SK-N-SH (cell line): ENCODE data around the gene RRBP1. TPM values are rescaled to one million over a fixed set of nuclear protein-coding genes. Genes with fewer than 3 reads are reported as not detected.

Experiments used
- CTCF ChIA-PET: fragments of 300-600, 350-600 bp; formaldehyde crosslinking; extraction: SDS; loops from one replicate; lab custom pipeline; 2021; lab: Yijun Ruan, JAX
- POLR2A ChIA-PET: fragments of 350-600 bp; sonication (Branson Sonifier 250); formaldehyde crosslinking; extraction: SDS; loops from one replicate; lab custom pipeline; 2020; ENCODE audit warnings: antibody characterized with exemption, inconsistent platforms; lab: Yijun Ruan, JAX
- DNase-seq: peaks from one replicate; pipeline ENCODE4 v3.0.0; 2012
- H2AFZ ChIP-seq: fragments of 200-600 bp; sonication (generic); 2 replicates; pipeline ENCODE4 v1.8.1; 2016; ENCODE audit warnings: antibody characterized with exemption, mild to moderate bottlenecking, low read depth
- H3F3A ChIP-seq: fragments of 200-600 bp; sonication (generic); replicated peaks from 2 replicates; pipeline ENCODE3; 2016; ENCODE audit warnings: antibody characterized with exemption, mild to moderate bottlenecking; ENCODE audit not compliant: insufficient read depth
- H3K27ac ChIP-seq, 2 experiments: fragments of 200-500 bp in 1 of 2; fragments of 200-600 bp in 1 of 2; sonication (Bioruptor generic) in 1 of 2; sonication (generic), shearing (Covaris generic) in 1 of 2; 2 replicates each; pipeline versions ENCODE4 v1.5.1 to v1.6.1; 2014 to 2016; ENCODE audit warnings: low read depth in 2 of 2, inconsistent platforms in 1 of 2, low read length in 1 of 2, mild to moderate bottlenecking in 1 of 2, mixed read lengths in 1 of 2
- H3K27me3 ChIP-seq: fragments of 200-600 bp; sonication (generic), shearing (Covaris generic); 2 replicates; pipeline ENCODE4 v1.6.1; 2016; ENCODE audit warnings: mixed run types; ENCODE audit not compliant: insufficient read depth
- H3K36me3 ChIP-seq, 2 experiments: fragments of 200-500 bp in 1 of 2; fragments of 200-600 bp in 1 of 2; sonication (Bioruptor generic) in 1 of 2; sonication (generic) in 1 of 2; replicated peaks in 1 of 2; 2 replicates each; pipeline versions ENCODE3 to v1.5.1; 2014 to 2016; ENCODE audit warnings: low read length in 1 of 2, mild to moderate bottlenecking in 1 of 2; ENCODE audit not compliant: insufficient read depth in 2 of 2, control insufficient read depth in 1 of 2
- H3K4me1 ChIP-seq, 2 experiments: fragments of 200-500 bp in 1 of 2; fragments of 200-600 bp in 1 of 2; sonication (Bioruptor generic) in 1 of 2; sonication (generic), shearing (Covaris generic) in 1 of 2; 2 replicates each; pipeline versions ENCODE4 v1.5.1 to v1.6.1; 2014 to 2016; ENCODE audit warnings: low read depth in 1 of 2, low read length in 1 of 2, mixed run types in 1 of 2; ENCODE audit not compliant: insufficient read depth in 2 of 2, control insufficient read depth in 1 of 2
- H3K4me2 ChIP-seq: fragments of 200-600 bp; sonication (generic), shearing (Covaris generic); 2 replicates; pipeline ENCODE4 v1.6.1; 2017; ENCODE audit warnings: mixed run types
- H3K4me3 ChIP-seq, 2 experiments: fragments of 200-500 bp in 1 of 2; fragments of 200-600 bp in 1 of 2; sonication (Bioruptor generic) in 1 of 2; sonication (generic), shearing (Covaris generic) in 1 of 2; 2 replicates each; pipeline versions ENCODE4 v1.5.1 to v1.8.1; 2014 to 2016; ENCODE audit warnings: low read depth in 2 of 2, inconsistent platforms in 1 of 2, low read length in 1 of 2, mild to moderate bottlenecking in 1 of 2, mixed read lengths in 1 of 2, moderate library complexity in 1 of 2
- H3K79me2 ChIP-seq: fragments of 200-600 bp; sonication (generic); 2 replicates; pipeline ENCODE4 v1.8.1; 2017; ENCODE audit warnings: mild to moderate bottlenecking; ENCODE audit not compliant: insufficient read depth
- H3K9ac ChIP-seq: fragments of 200-600 bp; sonication (generic); 2 replicates; pipeline ENCODE4 v1.6.1; 2017; ENCODE audit warnings: mixed run types
- H3K9me2 ChIP-seq: fragments of 200-600 bp; sonication (generic); 2 replicates; pipeline ENCODE4 v1.6.1; 2017; ENCODE audit warnings: mixed run types
- H3K9me3 ChIP-seq: fragments of 200-600 bp; sonication (generic); 2 replicates; pipeline ENCODE4 v1.6.1; 2017; ENCODE audit warnings: mixed run types, mild to moderate bottlenecking, moderate library complexity
- H4K20me1 ChIP-seq: fragments of 200-600 bp; sonication (generic); 2 replicates; pipeline ENCODE4 v1.6.1; 2017; ENCODE audit warnings: mild to moderate bottlenecking, mixed run types; ENCODE audit not compliant: insufficient read depth
- FOXM1 ChIP-seq: IDR thresholded peaks from 2 replicates; pipeline ENCODE4 v1.4.0; 2012; ENCODE audit warnings: low read depth, mild to moderate bottlenecking
- GATA2 ChIP-seq: sonication (generic); formaldehyde crosslinking; IDR thresholded peaks from 2 replicates; pipeline ENCODE4 v1.5.0; 2020; ENCODE audit warnings: mild to moderate bottlenecking, missing genetic modification reagents
- JUND ChIP-seq: IDR thresholded peaks from 2 replicates; pipeline ENCODE4 v1.4.0; 2012
- MEF2A ChIP-seq: IDR thresholded peaks from 2 replicates; pipeline ENCODE4 v1.4.0; 2012; ENCODE audit warnings: low read depth, borderline replicate concordance
- MXI1 ChIP-seq: IDR thresholded peaks from 2 replicates; pipeline ENCODE4 v1.6.1; 2012; ENCODE audit warnings: mild to moderate bottlenecking, low read depth, low read length, improper control_type of control experiment
- NRF1 ChIP-seq: IDR thresholded peaks from 2 replicates; pipeline ENCODE4 v1.6.1; 2012; ENCODE audit warnings: low read depth, mild to moderate bottlenecking, low read length
- RAD21 ChIP-seq: IDR thresholded peaks from 2 replicates; pipeline ENCODE4 v1.6.1; 2012; ENCODE audit warnings: mild to moderate bottlenecking, low read length
- SIN3A ChIP-seq: IDR thresholded peaks from 2 replicates; pipeline ENCODE4 v1.6.1; 2012; ENCODE audit warnings: low read depth, mild to moderate bottlenecking, low read length, moderate library complexity, borderline replicate concordance
- SMC3 ChIP-seq: IDR thresholded peaks from 2 replicates; pipeline ENCODE4 v1.6.1; 2012; ENCODE audit warnings: low read depth, low read length, improper control_type of control experiment
- TAF1 ChIP-seq: IDR thresholded peaks from 2 replicates; pipeline ENCODE4 v1.6.1; 2012; ENCODE audit warnings: low read depth, mild to moderate bottlenecking, low read length, moderate library complexity, borderline replicate concordance
- YY1 ChIP-seq: IDR thresholded peaks from 2 replicates; pipeline ENCODE4 v1.4.0; 2012; ENCODE audit warnings: low read depth, mild to moderate bottlenecking
- WGBS: methylation state at CpG from one replicate; pipeline ENCODE4 v1.1.6; 2017; ENCODE audit warnings: low lambda C conversion rate; 5-methylcytosine and 5-hydroxymethylcytosine counted together
- polyA plus RNA-seq, 3 experiments: library from polyadenylated mRNA; depleted of rRNA; stranded (reverse); fragments of >200 nt; gene quantifications; 2 replicates each; pipeline ENCODE4 v1.2.3, GENCODE V29; 2012
- TF ChIP-seq, protein P1 (sequence below): IDR thresholded peaks from 2 replicates; pipeline ENCODE4 v1.6.1; 2012; ENCODE audit warnings: mild to moderate bottlenecking, low read depth, low read length, moderate library complexity
- TF ChIP-seq, protein P2 (sequence below): fragments of 150-350 bp; IDR thresholded peaks from 2 replicates; pipeline ENCODE4 v1.6.1; 2017; ENCODE audit warnings: antibody characterized with exemption, low read length, low read depth, borderline replicate concordance

The RRBP1 gene
- polyA plus RNA-seq, 1 of the 3 experiments (the other 2 are of a cell fraction): 50.2 TPM

DNA sequence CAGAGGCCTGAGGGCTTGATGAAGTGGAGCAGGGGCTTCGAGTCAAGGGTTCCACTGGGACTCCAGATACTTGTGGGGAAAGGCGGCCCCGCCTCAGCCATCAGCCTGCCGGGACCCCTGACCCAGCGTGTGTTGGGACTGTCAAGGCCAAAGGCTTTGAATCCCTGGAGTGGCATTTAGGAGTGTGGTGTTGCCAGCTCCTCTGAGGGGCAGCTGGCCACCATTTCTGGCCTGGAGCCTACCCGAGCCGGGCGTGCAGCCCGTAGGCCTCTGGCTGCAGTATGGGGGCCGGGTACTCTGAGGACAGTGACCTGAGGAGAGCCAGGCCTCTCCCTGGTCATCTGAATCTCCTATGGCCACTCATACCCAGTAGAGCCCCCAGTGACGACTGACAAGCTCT is 40.0 kb downstream of the RRBP1 start (continued):
- TF ChIP-seq, protein P1, sequence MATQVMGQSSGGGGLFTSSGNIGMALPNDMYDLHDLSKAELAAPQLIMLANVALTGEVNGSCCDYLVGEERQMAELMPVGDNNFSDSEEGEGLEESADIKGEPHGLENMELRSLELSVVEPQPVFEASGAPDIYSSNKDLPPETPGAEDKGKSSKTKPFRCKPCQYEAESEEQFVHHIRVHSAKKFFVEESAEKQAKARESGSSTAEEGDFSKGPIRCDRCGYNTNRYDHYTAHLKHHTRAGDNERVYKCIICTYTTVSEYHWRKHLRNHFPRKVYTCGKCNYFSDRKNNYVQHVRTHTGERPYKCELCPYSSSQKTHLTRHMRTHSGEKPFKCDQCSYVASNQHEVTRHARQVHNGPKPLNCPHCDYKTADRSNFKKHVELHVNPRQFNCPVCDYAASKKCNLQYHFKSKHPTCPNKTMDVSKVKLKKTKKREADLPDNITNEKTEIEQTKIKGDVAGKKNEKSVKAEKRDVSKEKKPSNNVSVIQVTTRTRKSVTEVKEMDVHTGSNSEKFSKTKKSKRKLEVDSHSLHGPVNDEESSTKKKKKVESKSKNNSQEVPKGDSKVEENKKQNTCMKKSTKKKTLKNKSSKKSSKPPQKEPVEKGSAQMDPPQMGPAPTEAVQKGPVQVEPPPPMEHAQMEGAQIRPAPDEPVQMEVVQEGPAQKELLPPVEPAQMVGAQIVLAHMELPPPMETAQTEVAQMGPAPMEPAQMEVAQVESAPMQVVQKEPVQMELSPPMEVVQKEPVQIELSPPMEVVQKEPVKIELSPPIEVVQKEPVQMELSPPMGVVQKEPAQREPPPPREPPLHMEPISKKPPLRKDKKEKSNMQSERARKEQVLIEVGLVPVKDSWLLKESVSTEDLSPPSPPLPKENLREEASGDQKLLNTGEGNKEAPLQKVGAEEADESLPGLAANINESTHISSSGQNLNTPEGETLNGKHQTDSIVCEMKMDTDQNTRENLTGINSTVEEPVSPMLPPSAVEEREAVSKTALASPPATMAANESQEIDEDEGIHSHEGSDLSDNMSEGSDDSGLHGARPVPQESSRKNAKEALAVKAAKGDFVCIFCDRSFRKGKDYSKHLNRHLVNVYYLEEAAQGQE: no peak
- TF ChIP-seq FOXM1 (no peak), RAD21 (no peak)

DNA sequence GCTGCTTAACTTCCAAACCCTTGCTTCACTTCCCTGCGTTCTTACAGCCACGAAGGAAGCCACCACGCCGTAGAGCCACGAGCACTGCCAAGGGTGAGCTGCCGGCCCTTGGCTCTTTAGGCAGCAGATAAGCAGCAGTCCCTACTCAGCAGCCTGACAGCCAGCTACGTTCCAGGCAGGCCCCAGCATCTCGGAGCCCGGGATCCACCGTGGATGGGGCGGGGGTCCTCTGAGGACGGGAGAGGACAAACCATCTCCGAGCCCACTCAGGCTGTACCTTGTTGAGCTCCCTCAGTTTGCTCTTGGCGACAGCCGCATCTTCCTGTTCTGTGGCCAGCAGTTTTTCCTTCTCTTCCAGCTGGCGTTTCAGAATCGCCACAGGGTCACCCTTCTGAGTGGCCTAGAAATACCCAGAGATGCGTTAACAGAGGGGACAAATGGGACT is 40.5 kb downstream of the RRBP1 start:
- Histone ChIP-seq H3K27ac (no peak overlapping the region), H3K4me2 (no peak overlapping the region), H3K9me3 (no peaks in the 10 kb centered on the region), H3K9ac (no peak overlapping the region), H2AFZ (no peak overlapping the region), H3K79me2 (peaks cover 57% of the 10 kb centered on the region), H3K36me3 (peaks cover 5 to 37% of the 10 kb centered on the region in 2 experiments), H3F3A (no peaks in the 10 kb centered on the region), H3K9me2 (no peaks in the 10 kb centered on the region), H3K27me3 (no peaks in the 10 kb centered on the region), H3K4me3 (no peak overlapping the region), H4K20me1 (peaks cover 71% of the 10 kb centered on the region), H3K4me1 (peaks cover 0 to 28% of the 10 kb centered on the region in 2 experiments; a peak in 1 of 4 replicates)
- DNase-seq: no peak
- TF ChIP-seq TAF1 (no peak), FOXM1 (no peak), NRF1 (no peak), SIN3A (no peak), JUND (no peak), MXI1 (no peak), MEF2A (no peak), YY1 (no peak), SMC3 (no peak), RAD21 (no peak), GATA2 (CRISPR knock-in tag) (no peak)
- TF ChIP-seq, protein P2, sequence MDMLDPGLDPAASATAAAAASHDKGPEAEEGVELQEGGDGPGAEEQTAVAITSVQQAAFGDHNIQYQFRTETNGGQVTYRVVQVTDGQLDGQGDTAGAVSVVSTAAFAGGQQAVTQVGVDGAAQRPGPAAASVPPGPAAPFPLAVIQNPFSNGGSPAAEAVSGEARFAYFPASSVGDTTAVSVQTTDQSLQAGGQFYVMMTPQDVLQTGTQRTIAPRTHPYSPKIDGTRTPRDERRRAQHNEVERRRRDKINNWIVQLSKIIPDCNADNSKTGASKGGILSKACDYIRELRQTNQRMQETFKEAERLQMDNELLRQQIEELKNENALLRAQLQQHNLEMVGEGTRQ: no peak
- TF ChIP-seq, protein P1: no peak
- WGBS: 97% methylated on average over 13 of the region's 18 CpGs
- ChIA-PET CTCF (no interaction called here), POLR2A (no interaction called here)
